Jurkat, Clone E6-1 (cell line): ENCODE results near the gene TMEM108.

Source experiments
- DNase-seq: peaks from one replicate; pipeline ENCODE4 v3.0.0-alpha.2; 2011; ENCODE audit warnings: low read depth, low spot score
- H3K4me3 ChIP-seq: 2 replicates; pipeline ENCODE4 v1.5.1; 2011; ENCODE audit warnings: mild to moderate bottlenecking, low read length, control low read depth, moderate library complexity

Gene TMEM108

GRCh38 chr3:133293397-133294110 is 255.4 kb downstream of the TMEM108 start:
- H3K4me3 ChIP-seq: no peak overlapping the region
- no peak for DNase-seq

GRCh38 chr3:133294253-133294652 is 256.1 kb downstream of the TMEM108 start:
- no peak for DNase-seq

GRCh38 chr3:133295199-133295901 is 257.2 kb downstream of the TMEM108 start:
- no peak for DNase-seq
- no peak overlapping the region for H3K4me3 ChIP-seq

More at GRCh38 chr3:133294253-133294652, 256.1 kb downstream of the TMEM108 start:
- no peak overlapping the region for H3K4me3 ChIP-seq

GRCh38 chr3:133295944-133296917 is 258.0 kb downstream of the TMEM108 start:
- no peak for DNase-seq
- no peak overlapping the region for H3K4me3 ChIP-seq

GRCh38 chr3:133296981-133297380 is 258.8 kb downstream of the TMEM108 start:
- no peak for DNase-seq
- H3K4me3 ChIP-seq: no peak overlapping the region

GRCh38 chr3:133300102-133300501 is 261.9 kb downstream of the TMEM108 start:
- DNase-seq: no peak
- no peak overlapping the region for H3K4me3 ChIP-seq

- no peak overlapping the region for H3K4me3 ChIP-seq
- no peak for DNase-seq
Measured at GRCh38 chr3:133301194-133301593, 263.0 kb downstream of the TMEM108 start.

- DNase-seq: no peak
- no peak overlapping the region for H3K4me3 ChIP-seq
Measured at GRCh38 chr3:133301731-133302130, 263.5 kb downstream of the TMEM108 start.

- no peak for DNase-seq
- no peak overlapping the region for H3K4me3 ChIP-seq
Measured at GRCh38 chr3:133303430-133303829, 265.2 kb downstream of the TMEM108 start.

GRCh38 chr3:133317866-133318265 is 279.7 kb downstream of the TMEM108 start:
- DNase-seq: no peak
- H3K4me3 ChIP-seq: no peak overlapping the region

GRCh38 chr3:133328373-133328772 is 290.2 kb downstream of the TMEM108 start:
- H3K4me3 ChIP-seq: no peak overlapping the region
- no peak for DNase-seq

- H3K4me3 ChIP-seq: no peak overlapping the region
- no peak for DNase-seq
Measured at GRCh38 chr3:133329626-133330025, 291.4 kb downstream of the TMEM108 start.

- H3K4me3 ChIP-seq: no peak overlapping the region
- no peak for DNase-seq
Measured at GRCh38 chr3:133330065-133330464, 291.9 kb downstream of the TMEM108 start.

- DNase-seq: no peak
- no peak overlapping the region for H3K4me3 ChIP-seq
Measured at GRCh38 chr3:133330522-133330921, 292.3 kb downstream of the TMEM108 start.

- DNase-seq: no peak
- H3K4me3 ChIP-seq: no peak overlapping the region
Measured at GRCh38 chr3:133354721-133355120, 316.5 kb downstream of the TMEM108 start.

GRCh38 chr3:133360476-133360875 is 322.3 kb downstream of the TMEM108 start:
- H3K4me3 ChIP-seq: no peak overlapping the region

GRCh38 chr3:133361011-133361410 is 322.8 kb downstream of the TMEM108 start:
- H3K4me3 ChIP-seq: no peak overlapping the region
- DNase-seq: no peak

More at GRCh38 chr3:133360476-133360875, 322.3 kb downstream of the TMEM108 start:
- no peak for DNase-seq

GRCh38 chr3:133361435-133361834 is 323.2 kb downstream of the TMEM108 start:
- H3K4me3 ChIP-seq: no peak overlapping the region
- DNase-seq: no peak

- no peak overlapping the region for H3K4me3 ChIP-seq
- DNase-seq: no peak
Measured at GRCh38 chr3:133362539-133362938, 324.3 kb downstream of the TMEM108 start.

- no peak for DNase-seq
- H3K4me3 ChIP-seq: no peak overlapping the region
Measured at GRCh38 chr3:133364704-133365103, 326.5 kb downstream of the TMEM108 start.
